Activated naive CD4-positive, alpha-beta T cell treated with anti-CD3 and anti-CD28 coated beads for 36 hours (primary cell): ENCODE results near the gene HBE1. TPM values are rescaled to one million over a fixed set of nuclear protein-coding genes. Genes with fewer than 3 reads are reported as not detected.

Experiments used
- CTCF ChIA-PET: fragments of 350-600 bp; sonication (Branson Sonifier 250); formaldehyde crosslinking; loops from one replicate; lab custom pipeline; 2021; ENCODE audit warnings: antibody characterized with exemption; lab: Charles Lee
- DNase-seq: peaks from one replicate; pipeline ENCODE4 v3.0.0-alpha.2; 2020
- H3K27ac Mint-ChIP-seq: one replicate; pipeline ENCODE4 v1.8.0; 2021; ENCODE audit warnings: mild to moderate bottlenecking, mixed read lengths
- H3K27me3 Mint-ChIP-seq: one replicate; pipeline ENCODE4 v1.8.0; 2021; ENCODE audit warnings: low read depth, mixed read lengths
- H3K36me3 Mint-ChIP-seq: one replicate; pipeline ENCODE4 v1.8.0; 2021; ENCODE audit warnings: low read depth, mixed read lengths
- H3K4me1 Mint-ChIP-seq: one replicate; pipeline ENCODE4 v1.8.0; 2021; ENCODE audit warnings: low read depth, mixed read lengths
- H3K4me3 Mint-ChIP-seq: one replicate; pipeline ENCODE4 v1.8.0; 2021; ENCODE audit warnings: mild to moderate bottlenecking, moderate library complexity, mixed read lengths
- H3K9me3 Mint-ChIP-seq: one replicate; pipeline ENCODE4 v1.8.0; 2021; ENCODE audit warnings: mixed read lengths
- intact Hi-C: fragments of 100-400 bp; cut with micrococcal nuclease; formaldehyde crosslinking; loops from one replicate; pipeline ENCODE4 v1.15.1; 2023
- total RNA-seq, 2 experiments: library from RNA; stranded (reverse); gene quantifications; one replicate each; pipeline ENCODE4 v1.2.3, GENCODE V29; 2021

HBE1 gene
- total RNA-seq, 2 experiments from 2014 or later = not detected

DNA sequence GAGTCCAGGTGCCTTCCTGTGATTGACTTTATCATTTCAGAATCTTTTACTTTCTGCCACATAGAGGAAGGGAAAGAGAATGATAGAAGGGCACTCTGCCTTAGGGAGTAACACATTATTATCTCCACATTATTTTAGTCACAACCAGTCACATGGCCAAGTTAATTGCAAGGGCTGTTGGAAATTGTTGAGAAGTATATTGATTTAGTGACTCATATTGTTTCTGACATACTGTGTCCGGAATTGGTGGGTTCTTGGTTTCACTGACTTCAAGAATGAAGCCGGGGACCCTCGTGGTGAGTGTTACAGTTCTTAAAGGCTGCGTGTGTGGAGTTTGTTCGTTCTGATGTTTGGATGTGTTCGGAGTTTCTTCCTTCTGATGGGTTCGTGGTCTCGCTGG is 23.3 kb upstream of the HBE1 start:
- no peaks in the 10 kb centered on the region for H3K36me3 Mint-ChIP-seq
- no peak for DNase-seq
- no peaks in the 10 kb centered on the region for H3K4me1 Mint-ChIP-seq
- CTCF ChIA-PET = no interaction called here
- peaks cover 3% of the 10 kb centered on the region for H3K27me3 Mint-ChIP-seq
- intact Hi-C loops = no loop called here
- H3K27ac Mint-ChIP-seq = no peak overlapping the region
- H3K9me3 Mint-ChIP-seq = no peaks in the 10 kb centered on the region
- H3K4me3 Mint-ChIP-seq = no peak overlapping the region

DNA sequence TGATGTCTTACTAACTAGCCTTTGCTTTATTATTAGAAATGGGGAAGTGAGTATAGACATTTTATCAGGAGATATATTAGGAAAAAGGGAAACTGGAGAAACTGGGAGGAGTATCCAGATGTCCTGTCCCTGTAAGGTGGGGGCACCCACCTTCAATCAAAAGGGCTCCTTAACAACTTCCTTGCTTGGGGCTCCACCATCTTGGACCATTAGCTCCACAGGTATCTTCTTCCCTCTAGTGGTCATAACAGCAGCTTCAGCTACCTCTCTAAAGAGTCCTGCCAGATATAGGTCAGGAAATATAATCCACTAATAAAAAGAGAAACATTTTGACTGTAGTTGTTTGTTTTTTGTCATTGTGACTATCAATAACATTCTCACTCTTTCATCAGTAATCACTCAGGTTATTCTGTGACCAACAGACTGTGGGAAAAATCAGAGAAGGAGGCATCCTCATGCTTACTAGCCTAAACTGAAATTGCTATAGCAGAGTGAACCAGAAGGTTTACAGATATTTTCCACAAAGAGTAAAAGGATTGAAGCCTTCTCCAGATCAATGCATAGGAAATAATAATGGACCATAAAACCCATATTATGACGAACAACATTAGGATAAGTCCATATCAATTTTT is 21.6 kb upstream of the HBE1 start:
- intact Hi-C loops = loop anchor here (1.0 to 2.0 kb wide), 3 partner anchors 167 to 1105 kb away; partner anchors contain the start of gene OR51D1
- H3K9me3 Mint-ChIP-seq = no peaks in the 10 kb centered on the region

DNA sequence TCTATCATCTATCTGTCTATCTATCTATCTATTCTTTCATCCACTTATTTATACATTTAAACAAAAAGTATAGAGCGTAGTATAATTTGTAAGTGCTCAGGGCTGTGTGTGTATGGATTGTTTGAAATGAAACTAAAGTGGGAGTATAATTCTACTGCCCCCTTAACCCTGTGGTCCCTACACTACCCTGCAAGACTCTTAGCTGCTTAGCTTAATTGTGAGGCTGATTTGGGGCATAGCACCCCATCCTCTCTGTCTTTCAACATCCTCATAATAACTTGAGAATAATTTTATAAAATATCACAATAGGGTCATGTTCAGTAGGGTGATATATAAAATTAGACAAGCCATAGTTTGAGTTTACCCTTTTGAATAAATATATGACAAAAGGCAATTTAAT is 20.4 kb upstream of the HBE1 start:
- no peaks in the 10 kb centered on the region for H3K4me1 Mint-ChIP-seq
- DNase-seq = no peak
- H3K36me3 Mint-ChIP-seq = no peaks in the 10 kb centered on the region
- intact Hi-C loops = loop anchor here (2.0 kb wide), 1 partner anchor 1103 kb away; no protein-coding TSS in a partner anchor
- H3K4me3 Mint-ChIP-seq = no peak overlapping the region
- H3K9me3 Mint-ChIP-seq = no peaks in the 10 kb centered on the region
- H3K27ac Mint-ChIP-seq = no peak overlapping the region
- no peaks in the 10 kb centered on the region for H3K27me3 Mint-ChIP-seq
- CTCF ChIA-PET = interaction anchor here (0.6 kb wide), 1 partner anchor 165 kb away, joined by 4 read pairs; no protein-coding TSS in a partner anchor

More for the DNA sequence above, 21.6 kb upstream of the HBE1 start:
- no peak overlapping the region for H3K4me3 Mint-ChIP-seq
- no peak for DNase-seq
- H3K27ac Mint-ChIP-seq = no peak overlapping the region
- no peaks in the 10 kb centered on the region for H3K4me1 Mint-ChIP-seq
- CTCF ChIA-PET = interaction anchor here (0.7 to 1.0 kb wide), 2 partner anchors 9 to 167 kb away, joined by 3 to 4 read pairs; no protein-coding TSS in a partner anchor
- no peaks in the 10 kb centered on the region for H3K27me3 Mint-ChIP-seq
- no peaks in the 10 kb centered on the region for H3K36me3 Mint-ChIP-seq

DNA sequence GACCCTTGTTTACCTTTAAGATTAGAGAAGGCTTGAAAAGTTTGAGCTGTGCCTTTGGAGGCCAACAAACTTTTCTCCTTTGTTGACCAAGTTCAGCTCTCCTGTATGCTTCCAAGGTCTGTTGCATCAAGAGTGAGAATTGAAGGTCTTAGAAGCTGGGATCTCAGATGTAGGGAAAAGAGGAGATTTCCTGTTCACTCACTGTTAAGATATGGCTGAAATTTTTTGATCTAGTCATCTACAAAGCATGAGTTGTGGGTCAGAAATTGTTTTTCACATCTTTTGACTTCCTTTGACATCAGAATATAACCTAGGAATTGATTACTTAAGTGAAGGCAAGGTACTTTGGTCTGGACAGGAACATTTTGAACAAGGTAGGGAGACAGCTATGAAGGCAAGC is 20.0 kb upstream of the HBE1 start:
- intact Hi-C loops = loop anchor here (2.0 kb wide), 1 partner anchor 1103 kb away; no protein-coding TSS in a partner anchor
- H3K4me3 Mint-ChIP-seq = no peak overlapping the region
- no peaks in the 10 kb centered on the region for H3K9me3 Mint-ChIP-seq
- no peak overlapping the region for H3K27ac Mint-ChIP-seq
- CTCF ChIA-PET = no interaction called here
- no peaks in the 10 kb centered on the region for H3K27me3 Mint-ChIP-seq
- no peaks in the 10 kb centered on the region for H3K36me3 Mint-ChIP-seq
- H3K4me1 Mint-ChIP-seq = no peaks in the 10 kb centered on the region
- no peak for DNase-seq

DNA sequence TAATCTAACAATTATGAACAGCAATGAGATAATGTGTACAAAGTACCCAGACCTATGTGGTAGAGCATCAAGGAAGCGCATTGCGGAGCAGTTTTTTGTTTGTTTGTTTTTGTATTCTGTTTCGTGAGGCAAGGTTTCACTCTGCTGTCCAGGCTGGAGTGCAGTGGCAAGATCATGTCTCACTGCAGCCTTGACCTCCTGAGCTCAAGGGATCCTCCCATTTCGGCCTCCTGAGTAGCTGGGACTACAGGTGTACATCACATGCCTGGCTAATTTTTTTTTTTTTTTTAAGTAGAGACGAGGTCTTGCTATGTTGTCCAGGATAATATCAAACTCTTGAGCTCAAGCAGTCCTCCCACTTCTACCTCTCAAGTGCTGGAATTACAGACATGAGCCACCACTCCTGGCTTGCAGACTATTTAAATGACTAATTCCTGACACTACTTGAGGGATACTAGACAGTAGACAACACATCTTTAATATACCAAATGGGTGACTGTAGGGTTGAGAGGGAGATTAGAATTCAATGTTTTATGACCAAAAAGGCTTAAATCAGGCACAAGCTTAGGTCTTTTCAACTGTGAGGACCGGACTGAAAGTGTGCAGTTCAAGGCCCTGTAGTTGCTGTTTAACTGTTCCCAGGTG is 19.3 kb upstream of the HBE1 start:
- intact Hi-C loops = no loop called here
- Mint-ChIP-seq H3K4me3 (no peak overlapping the region), H3K27me3 (no peaks in the 10 kb centered on the region), H3K9me3 (no peaks in the 10 kb centered on the region), H3K4me1 (no peaks in the 10 kb centered on the region), H3K36me3 (no peaks in the 10 kb centered on the region), H3K27ac (no peak overlapping the region)
- DNase-seq = no peak
- CTCF ChIA-PET = interaction anchor here (0.6 kb wide), 1 partner anchor 37 kb away, joined by 3 read pairs; no protein-coding TSS in a partner anchor

DNA sequence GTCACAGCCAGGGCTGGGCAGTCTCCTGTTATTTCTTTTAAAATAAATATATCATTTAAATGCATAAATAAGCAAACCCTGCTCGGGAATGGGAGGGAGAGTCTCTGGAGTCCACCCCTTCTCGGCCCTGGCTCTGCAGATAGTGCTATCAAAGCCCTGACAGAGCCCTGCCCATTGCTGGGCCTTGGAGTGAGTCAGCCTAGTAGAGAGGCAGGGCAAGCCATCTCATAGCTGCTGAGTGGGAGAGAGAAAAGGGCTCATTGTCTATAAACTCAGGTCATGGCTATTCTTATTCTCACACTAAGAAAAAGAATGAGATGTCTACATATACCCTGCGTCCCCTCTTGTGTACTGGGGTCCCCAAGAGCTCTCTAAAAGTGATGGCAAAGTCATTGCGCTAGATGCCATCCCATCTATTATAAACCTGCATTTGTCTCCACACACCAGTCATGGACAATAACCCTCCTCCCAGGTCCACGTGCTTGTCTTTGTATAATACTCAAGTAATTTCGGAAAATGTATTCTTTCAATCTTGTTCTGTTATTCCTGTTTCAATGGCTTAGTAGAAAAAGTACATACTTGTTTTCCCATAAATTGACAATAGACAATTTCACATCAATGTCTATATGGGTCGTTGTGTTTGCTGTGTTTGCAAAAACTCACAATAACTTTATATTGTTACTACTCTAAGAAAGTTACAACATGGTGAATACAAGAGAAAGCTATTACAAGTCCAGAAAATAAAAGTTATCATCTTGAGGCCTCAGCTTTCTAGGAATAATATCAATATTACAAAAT is 18.6 kb upstream of the HBE1 start:
- DNase-seq = no peak
- H3K4me1 Mint-ChIP-seq = no peaks in the 10 kb centered on the region
- H3K4me3 Mint-ChIP-seq = no peak overlapping the region
- H3K36me3 Mint-ChIP-seq = no peaks in the 10 kb centered on the region
- no peaks in the 10 kb centered on the region for H3K27me3 Mint-ChIP-seq
- H3K9me3 Mint-ChIP-seq = no peaks in the 10 kb centered on the region
- intact Hi-C loops = no loop called here
- no peak overlapping the region for H3K27ac Mint-ChIP-seq
- CTCF ChIA-PET = interaction anchor here (0.6 kb wide), 1 partner anchor 37 kb away, joined by 3 read pairs; no protein-coding TSS in a partner anchor

DNA sequence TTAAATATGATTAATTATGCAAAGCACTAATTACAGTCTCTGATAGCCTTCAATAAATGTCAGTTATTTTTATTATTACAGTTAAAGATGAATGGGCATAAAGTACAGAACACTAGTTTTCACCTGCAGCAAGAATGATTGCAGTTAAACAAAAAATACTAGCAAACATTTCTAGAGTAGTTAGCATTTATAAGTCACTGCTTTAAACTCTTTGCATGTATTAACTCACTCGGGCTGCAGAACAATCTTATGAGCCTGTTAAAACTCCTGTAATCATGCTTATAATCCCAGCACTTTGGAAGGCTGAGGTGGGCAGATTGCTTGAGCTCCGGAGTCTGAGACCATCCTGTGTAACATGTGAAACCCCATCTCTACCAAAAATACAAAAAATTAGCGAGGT is 17.2 kb upstream of the HBE1 start:
- CTCF ChIA-PET = no interaction called here
- Mint-ChIP-seq H3K9me3 (no peaks in the 10 kb centered on the region), H3K4me3 (no peak overlapping the region), H3K4me1 (no peaks in the 10 kb centered on the region), H3K27me3 (no peaks in the 10 kb centered on the region), H3K27ac (no peak overlapping the region), H3K36me3 (no peaks in the 10 kb centered on the region)
- no peak for DNase-seq
- intact Hi-C loops = no loop called here

DNA sequence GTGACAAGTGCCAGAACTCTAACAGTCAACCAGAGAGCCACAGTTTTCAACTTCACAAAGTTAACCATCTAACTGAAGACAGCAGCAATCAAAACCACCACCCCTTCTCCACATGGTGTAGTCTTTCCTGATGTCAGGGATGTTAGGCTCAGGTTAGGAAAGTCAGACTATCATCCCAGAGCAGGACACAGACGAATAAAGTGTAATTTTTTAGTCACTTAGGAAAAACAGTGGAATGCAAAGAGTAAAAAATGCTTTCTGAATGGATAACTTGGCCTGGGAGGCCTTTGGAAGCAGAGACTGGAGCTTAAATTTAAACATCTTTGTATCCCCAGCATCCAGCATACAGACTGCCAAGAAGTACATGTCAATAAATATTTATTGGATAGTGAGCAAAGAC is 16.6 kb upstream of the HBE1 start:
- CTCF ChIA-PET = no interaction called here
- H3K4me1 Mint-ChIP-seq = no peaks in the 10 kb centered on the region

DNA sequence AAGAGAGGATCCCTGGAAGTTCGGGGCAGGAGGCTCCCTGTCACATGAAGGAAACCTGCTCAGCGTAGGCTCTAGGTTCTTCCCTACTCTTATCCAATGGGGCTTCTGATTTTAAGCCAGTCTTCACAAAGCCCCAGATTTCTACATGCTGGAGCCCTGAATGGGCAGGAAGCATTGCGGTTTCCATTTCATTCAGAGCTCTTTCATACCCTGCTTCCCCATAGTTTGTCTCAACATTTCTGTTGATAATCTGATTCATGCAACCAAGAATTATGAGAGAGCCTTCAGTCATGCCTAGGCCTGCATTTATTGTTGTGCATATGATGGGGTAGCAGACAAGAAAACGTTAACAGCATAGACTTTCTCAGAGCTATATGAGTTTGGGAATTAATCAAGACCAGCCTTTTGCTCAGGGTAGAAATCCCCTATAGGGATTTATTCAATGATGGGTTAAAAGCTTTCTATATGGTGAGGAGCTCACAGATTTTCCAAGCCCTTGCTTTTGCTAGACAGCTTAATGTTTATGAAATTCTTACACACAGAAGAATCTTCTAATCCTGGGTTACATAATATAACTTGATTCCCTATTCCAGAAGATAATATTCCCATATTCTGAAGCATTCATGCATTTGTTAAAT is 16.1 kb upstream of the HBE1 start:
- intact Hi-C loops = no loop called here
- H3K27ac Mint-ChIP-seq = no peak overlapping the region
- H3K9me3 Mint-ChIP-seq = no peaks in the 10 kb centered on the region
- CTCF ChIA-PET = interaction anchor here (0.6 kb wide), 1 partner anchor 250 kb away, joined by 3 read pairs; no protein-coding TSS in a partner anchor
- H3K27me3 Mint-ChIP-seq = no peaks in the 10 kb centered on the region
- no peaks in the 10 kb centered on the region for H3K36me3 Mint-ChIP-seq
- no peak overlapping the region for H3K4me3 Mint-ChIP-seq
- no peaks in the 10 kb centered on the region for H3K4me1 Mint-ChIP-seq
- no peak for DNase-seq

More for the DNA sequence above, 16.6 kb upstream of the HBE1 start:
- no peaks in the 10 kb centered on the region for H3K36me3 Mint-ChIP-seq
- H3K27me3 Mint-ChIP-seq = no peaks in the 10 kb centered on the region
- no peak overlapping the region for H3K4me3 Mint-ChIP-seq
- H3K9me3 Mint-ChIP-seq = no peaks in the 10 kb centered on the region
- intact Hi-C loops = no loop called here
- DNase-seq = no peak
- H3K27ac Mint-ChIP-seq = no peak overlapping the region

DNA sequence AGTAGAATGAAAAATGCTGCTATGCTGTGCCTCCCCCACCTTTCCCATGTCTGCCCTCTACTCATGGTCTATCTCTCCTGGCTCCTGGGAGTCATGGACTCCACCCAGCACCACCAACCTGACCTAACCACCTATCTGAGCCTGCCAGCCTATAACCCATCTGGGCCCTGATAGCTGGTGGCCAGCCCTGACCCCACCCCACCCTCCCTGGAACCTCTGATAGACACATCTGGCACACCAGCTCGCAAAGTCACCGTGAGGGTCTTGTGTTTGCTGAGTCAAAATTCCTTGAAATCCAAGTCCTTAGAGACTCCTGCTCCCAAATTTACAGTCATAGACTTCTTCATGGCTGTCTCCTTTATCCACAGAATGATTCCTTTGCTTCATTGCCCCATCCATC is 14.9 kb upstream of the HBE1 start:
- DNase-seq = no peak
- H3K4me1 Mint-ChIP-seq = no peaks in the 10 kb centered on the region
- no peak overlapping the region for H3K27ac Mint-ChIP-seq
- no peaks in the 10 kb centered on the region for H3K9me3 Mint-ChIP-seq
- CTCF ChIA-PET = no interaction called here
- no peaks in the 10 kb centered on the region for H3K36me3 Mint-ChIP-seq
- no peak overlapping the region for H3K4me3 Mint-ChIP-seq
- H3K27me3 Mint-ChIP-seq = no peaks in the 10 kb centered on the region
- intact Hi-C loops = no loop called here

DNA sequence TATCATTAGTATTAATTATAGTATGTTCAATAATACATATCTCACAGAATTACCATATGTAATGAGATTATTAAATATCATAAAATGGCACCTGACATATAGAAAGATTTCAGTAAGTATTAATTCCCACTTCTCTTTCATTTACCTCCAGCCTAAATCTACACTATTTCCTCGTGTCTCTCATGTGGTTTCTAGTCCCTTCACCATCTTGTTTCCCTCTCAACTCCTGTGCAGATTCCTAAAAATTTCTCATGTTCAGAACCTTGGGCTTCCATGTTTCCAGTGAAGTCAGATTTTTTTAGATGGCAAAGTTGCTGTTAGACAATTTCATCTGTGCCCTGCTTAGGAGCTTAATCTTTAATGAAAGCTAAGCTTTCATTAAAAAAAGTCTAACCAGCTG is 14.1 kb upstream of the HBE1 start:
- Mint-ChIP-seq H3K27ac (no peak overlapping the region), H3K4me3 (no peak overlapping the region), H3K4me1 (no peaks in the 10 kb centered on the region), H3K9me3 (no peaks in the 10 kb centered on the region), H3K27me3 (no peaks in the 10 kb centered on the region), H3K36me3 (no peaks in the 10 kb centered on the region)
- intact Hi-C loops = no loop called here
- no peak for DNase-seq
- CTCF ChIA-PET = no interaction called here

DNA sequence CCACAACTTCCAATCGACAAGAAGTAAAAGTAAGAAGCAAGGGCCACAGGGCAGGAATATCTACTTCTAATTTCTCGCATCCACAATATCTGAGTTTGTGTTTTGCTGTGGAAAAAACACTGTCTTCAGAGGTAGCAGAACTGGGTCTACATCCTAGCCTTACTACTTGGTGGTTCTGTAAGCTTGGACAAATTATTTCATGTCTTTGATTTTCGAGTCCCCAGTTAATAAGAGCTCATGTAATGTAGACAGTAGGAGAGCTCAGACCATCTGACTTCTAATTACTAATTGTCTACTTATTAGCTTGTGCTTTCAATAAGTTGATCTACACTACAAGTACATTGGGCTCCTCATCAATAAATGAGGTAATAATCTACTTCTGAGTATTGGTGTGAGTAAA is 13.3 kb upstream of the HBE1 start:
- Mint-ChIP-seq H3K4me1 (no peaks in the 10 kb centered on the region), H3K9me3 (no peaks in the 10 kb centered on the region), H3K27ac (no peak overlapping the region), H3K27me3 (no peaks in the 10 kb centered on the region), H3K36me3 (no peaks in the 10 kb centered on the region), H3K4me3 (no peak overlapping the region)
- intact Hi-C loops = no loop called here
- CTCF ChIA-PET = interaction anchor here (0.6 kb wide), 2 partner anchors 402 to 1096 kb away, joined by 3 to 4 read pairs; no protein-coding TSS in a partner anchor
- DNase-seq = no peak
